Measurements from ENCODE around the gene NGB.

NGB gene

GRCh38 chr14:77222546-77223225 lies 48.3 kb downstream of the NGB start:
- no peak for DNase-seq (ENCODE audit: extremely low read depth, low read depth)
- no peak for TF ChIP-seq CTCF (IDR thresholded peaks at IDR 0.05; ENCODE audit: low read depth, low read length)

- DNase-seq (ENCODE audit: extremely low read depth, low read depth) = no peak
- no peak for TF ChIP-seq CTCF (IDR thresholded peaks at IDR 0.05; ENCODE audit: low read depth, low read length)
These were observed 49.6 kb downstream of the NGB start for GRCh38 chr14:77221241-77221871.

GRCh38 chr14:77220246-77221017 lies 50.6 kb downstream of the NGB start:
- no peak for TF ChIP-seq CTCF (IDR thresholded peaks at IDR 0.05; ENCODE audit: low read depth, low read length)
- DNase-seq (ENCODE audit: extremely low read depth, low read depth) = no peak

GRCh38 chr14:77219591-77219990 lies 51.4 kb downstream of the NGB start:
- no peak for TF ChIP-seq CTCF (IDR thresholded peaks at IDR 0.05; ENCODE audit: low read depth, low read length)
- no peak for DNase-seq (ENCODE audit: extremely low read depth, low read depth)

DNA sequence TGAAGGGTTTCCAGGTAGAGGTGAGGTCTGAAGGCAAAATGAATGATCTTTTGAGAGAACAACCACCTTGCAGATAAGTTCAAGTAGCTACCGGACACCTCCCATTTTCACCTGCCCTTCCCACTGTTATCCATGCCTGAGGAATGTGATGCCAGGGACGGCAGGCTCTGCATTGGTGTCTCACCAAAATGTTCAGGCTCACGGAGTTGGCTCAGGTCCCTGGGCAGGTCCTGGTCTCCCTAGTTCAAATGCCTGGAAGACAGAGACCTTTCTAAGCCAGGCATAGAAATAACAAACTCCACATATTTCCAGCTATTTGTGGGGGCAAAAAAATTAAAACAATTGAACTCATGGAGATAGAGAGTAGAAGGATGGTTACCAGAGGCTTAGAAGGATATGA lies 53.5 kb downstream of the NGB start:
- no peak for DNase-seq (ENCODE audit: extremely low read depth, low read depth)
- no peak for TF ChIP-seq CTCF (IDR thresholded peaks at IDR 0.05; ENCODE audit: low read depth, low read length)
